GM12878 (cell line): ENCODE data around the gene SMO. TPM values are rescaled to one million over a fixed set of nuclear protein-coding genes. Genes with fewer than 3 reads are reported as not detected.
"Not testable (repeated sequence)": the region's sequence is repeated elsewhere in the genome, so short reads cannot be mapped to it uniquely, and the experiment has no call there.

Experiments used
- ATAC-seq: fragments of 200-7000 bp; cut with Tn5 transposase; 3 replicates; pipeline ENCODE4 v1.9.1; 2020; ENCODE audit warnings: mild to moderate bottlenecking, moderate library complexity
- BruUV-seq: library from RNA; stranded (reverse); fragments of 400-500 nt; replicated peaks from 2 replicates; lab custom pipeline; 2021; lab: Mats Ljungman, UMichigan
- CTCF ChIA-PET: fragments of 300-600 bp; sonication (Branson Sonifier 250); formaldehyde crosslinking; extraction: SDS; loops from one replicate; lab custom pipeline; 2021; ENCODE audit warnings: inconsistent platforms; lab: Yijun Ruan, JAX
- POLR2A ChIA-PET: fragments of 350-600 bp; formaldehyde crosslinking; extraction: SDS; loops from one replicate; lab custom pipeline; 2021; ENCODE audit warnings: inconsistent platforms; lab: Charles Lee
- RAD21 ChIA-PET: fragments of 300-600 bp; sonication (Branson Sonifier 250); formaldehyde crosslinking; loops from one replicate; lab custom pipeline; 2023; ENCODE audit warnings: antibody characterized with exemption; ENCODE audit not compliant: unreplicated experiment; lab: Charles Lee
- SMC1A ChIA-PET: fragments of 300-600 bp; sonication (Branson Sonifier 250); formaldehyde crosslinking; loops from one replicate; lab custom pipeline; 2023; ENCODE audit not compliant: unreplicated experiment, uncharacterized antibody; lab: Charles Lee
- DNase-seq: peaks from one replicate; pipeline ENCODE4 v3.0.0-alpha.2; 2011; ENCODE audit warnings: low read depth, low spot score
- FAIRE-seq: peaks from 3 replicates; lab custom pipeline; 2011; peaks lifted over from hg19 to GRCh38; lab: Jason Lieb, UNC
- H2AFZ ChIP-seq: 2 replicates; pipeline ENCODE4 v1.6.0; 2011; ENCODE audit warnings: low read depth, low read length, control low read depth; ENCODE audit not compliant: control insufficient read depth
- H3K27ac ChIP-seq: 2 replicates; pipeline ENCODE4 v1.5.1; 2011; ENCODE audit warnings: control low read depth; ENCODE audit not compliant: control insufficient read depth, insufficient read depth
- H3K27me3 ChIP-seq, 2 experiments: replicated peaks in 1 of 2; 2 replicates each; pipeline versions ENCODE4 v1.6.0 to v1.6.1; 2011; ENCODE audit warnings: low read length in 1 of 2; ENCODE audit not compliant: control insufficient read depth in 2 of 2, insufficient read depth in 2 of 2
- H3K36me3 ChIP-seq, 2 experiments: 2 replicates each; pipeline ENCODE4 v1.5.1; 2011; ENCODE audit warnings: low read length in 1 of 2; ENCODE audit not compliant: control insufficient read depth in 2 of 2, insufficient read depth in 2 of 2
- H3K4me1 ChIP-seq: 2 replicates; pipeline ENCODE4 v1.6.1; 2011; ENCODE audit warnings: mild to moderate bottlenecking, low read length, moderate library complexity, mixed read lengths; ENCODE audit not compliant: control insufficient read depth, insufficient read depth
- H3K4me2 ChIP-seq: 2 replicates; pipeline ENCODE4 v1.6.0; 2011; ENCODE audit warnings: control low read depth; ENCODE audit not compliant: control insufficient read depth, insufficient read depth
- H3K4me3 ChIP-seq: fragments of 200-600 bp; sonication (generic); 2 replicates; pipeline ENCODE4 v1.5.1; 2016
- H3K79me2 ChIP-seq: 2 replicates; pipeline ENCODE4 v1.6.0; 2011; ENCODE audit warnings: low read length; ENCODE audit not compliant: control insufficient read depth, insufficient read depth
- H3K9ac ChIP-seq: 2 replicates; pipeline ENCODE4 v1.8.0; 2011; ENCODE audit warnings: low read length, control low read depth, mixed read lengths; ENCODE audit not compliant: control insufficient read depth, insufficient read depth
- H3K9me3 ChIP-seq: replicated peaks from 3 replicates; pipeline ENCODE4 v1.5.1; 2011; ENCODE audit warnings: mild to moderate bottlenecking, low read length; ENCODE audit not compliant: control insufficient read depth, insufficient read depth
- H4K20me1 ChIP-seq: 2 replicates; pipeline ENCODE4 v1.6.0; 2011; ENCODE audit not compliant: control insufficient read depth, insufficient read depth
- PAX5 ChIP-seq: IDR thresholded peaks from 2 replicates; pipeline ENCODE4 v1.6.1; 2011; ENCODE audit warnings: low read depth, low read length, borderline replicate concordance
- WGBS: methylation state at CpG from one replicate; pipeline ENCODE4 v1.1.6; 2016; ENCODE audit warnings: low lambda C conversion rate; ENCODE audit not compliant: insufficient replicate concordance, insufficient coverage; ENCODE audit errors: missing lambda C conversion rate; 5-methylcytosine and 5-hydroxymethylcytosine counted together
- in situ Hi-C: fragments of 300-500 bp; cut with MboI; formaldehyde crosslinking; loops from 9 replicates; pipeline ENCODE4 v1.14.3; 2018; ENCODE audit warnings: mixed read lengths
- intact Hi-C: fragments of 100-400 bp; cut with micrococcal nuclease; formaldehyde crosslinking; loops from one replicate; pipeline ENCODE4 v1.14.2; 2022; ENCODE audit not compliant: unreplicated experiment
- polyA plus RNA-seq, 11 experiments: library from polyadenylated mRNA; depleted of rRNA in 4 of 11; unstranded in 6 of 11; stranded (reverse) in 5 of 11; fragments of >200 nt; fragmentation: Nextera tagmentation in 4 of 11; fragmentation: Illumina TruSeq in 1 of 11; extraction: Ambion mirVana in 4 of 11; extraction: Trizol in 1 of 11; gene quantifications; 1 replicate in 1 of 11; 2 replicates in 10 of 11; pipeline versions ENCODE4 v1.2.1 to v1.2.3, GENCODE V29; 2011 to 2016; ENCODE audit warnings: inconsistent platforms in 2 of 11, missing spikeins in 2 of 11, low read depth in 1 of 11
- total RNA-seq, 4 experiments: library from RNA; depleted of rRNA in 3 of 4; stranded (reverse); fragments of >200 nt in 3 of 4; fragmentation: Illumina TruSeq in 1 of 4; extraction: Trizol in 1 of 4; gene quantifications; 2 replicates each; pipeline versions ENCODE4 v1.2.1 to v1.2.3, GENCODE V29; 2013 to 2021

Gene SMO
- total and polyA plus RNA-seq, 10 of the 15 experiments (the other 5 are each of a cell fraction or from before 2014, with no cell fraction given): 0.40 to 11.2 (median 2.6) TPM

DNA sequence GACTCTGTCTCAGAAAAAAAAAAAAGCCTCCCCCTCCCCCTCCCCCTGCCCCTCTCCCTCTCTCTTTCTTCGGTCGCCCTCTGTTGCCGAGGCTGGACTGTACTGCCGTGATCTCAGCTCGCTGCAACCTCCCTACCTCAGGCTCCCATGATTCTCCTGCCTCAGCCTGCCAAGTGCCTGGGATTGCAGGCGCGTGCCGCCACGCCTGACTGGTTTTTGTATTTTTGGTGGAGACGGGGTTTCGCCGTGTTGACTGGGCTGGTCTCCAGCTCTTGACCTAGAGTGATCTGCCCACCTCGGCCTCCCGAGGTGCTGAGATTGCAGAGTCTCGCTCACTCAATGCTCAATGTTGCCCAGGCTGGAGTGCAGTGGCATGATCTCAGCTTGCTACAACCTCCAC, 27.3 kb downstream of the SMO start:
- H3K4me1 ChIP-seq, H3K27me3 ChIP-seq, H3K79me2 ChIP-seq, H3K27ac ChIP-seq, FAIRE-seq, POLR2A ChIA-PET, H3K36me3 ChIP-seq, ATAC-seq, H3K4me2 ChIP-seq, H3K9me3 ChIP-seq, H2AFZ ChIP-seq, in situ Hi-C loops, DNase-seq, BruUV-seq, H4K20me1 ChIP-seq, H3K9ac ChIP-seq, H3K4me3 ChIP-seq: not testable (repeated sequence)
- ChIA-PET SMC1A (interaction anchor here (1.2 kb wide), 1 partner anchor 48 kb away, joined by 3 read pairs; no protein-coding TSS in a partner anchor), RAD21 (interaction anchor here (0.7 kb wide), 1 partner anchor 160 kb away, joined by 5 read pairs; no protein-coding TSS in a partner anchor), CTCF (interaction anchor here (0.7 to 9.6 kb wide), 4 partner anchors 52 to 152 kb away, joined by 3 to 109 read pairs (median 4); no protein-coding TSS in a partner anchor)
- WGBS: 85% methylated on average over 10 of the region's 15 CpGs
- intact Hi-C loops: loop anchor here (10.0 kb wide), 1 partner anchor 251 kb away; no protein-coding TSS in a partner anchor
- TF ChIP-seq PAX5: 0 out of 2 replicates have a peak, but pooled peaks have one; percentile 8

DNA sequence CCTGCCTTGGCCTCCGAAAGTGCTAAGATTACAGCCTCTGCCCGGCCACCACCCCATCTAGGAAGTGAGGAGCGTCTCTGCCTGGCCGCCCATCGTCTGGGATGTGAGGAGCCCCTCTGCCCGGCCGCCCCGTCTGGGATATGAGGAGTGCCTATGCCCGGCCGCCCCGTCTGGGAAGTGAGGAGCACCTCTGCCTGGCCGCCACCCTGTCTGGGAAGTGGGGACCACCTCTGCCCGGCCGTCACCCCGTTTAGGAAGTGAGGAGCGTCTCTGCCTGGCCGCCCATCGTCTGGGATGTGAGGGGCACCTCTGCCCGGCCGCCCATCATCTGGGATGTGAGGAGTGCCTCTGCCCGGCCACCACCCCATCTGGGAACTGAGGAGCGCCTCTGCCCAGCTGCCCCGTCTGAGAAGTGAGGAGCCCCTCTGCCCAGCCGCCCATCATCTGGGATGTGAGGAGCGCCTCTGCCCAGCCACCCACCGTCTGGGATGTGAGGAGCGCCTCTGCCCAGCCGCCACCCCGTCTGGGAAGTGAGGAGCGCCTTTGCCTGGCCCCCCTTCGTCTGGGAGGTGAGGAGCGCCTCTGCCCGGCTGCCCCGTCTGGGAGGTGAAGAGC, 27.8 kb downstream of the SMO start:
- H3K9ac ChIP-seq, H3K4me2 ChIP-seq, H3K27ac ChIP-seq, ATAC-seq, H3K4me3 ChIP-seq, DNase-seq, POLR2A ChIA-PET, SMC1A ChIA-PET, H3K4me1 ChIP-seq, H4K20me1 ChIP-seq, FAIRE-seq, H2AFZ ChIP-seq, H3K36me3 ChIP-seq, in situ Hi-C loops, H3K27me3 ChIP-seq, H3K9me3 ChIP-seq, BruUV-seq, RAD21 ChIA-PET, H3K79me2 ChIP-seq: not testable (repeated sequence)
- intact Hi-C loops: loop anchor here (10.0 kb wide), 1 partner anchor 251 kb away; no protein-coding TSS in a partner anchor
- 85% methylated on average over 33 of the region's 34 CpGs for WGBS
- CTCF ChIA-PET: interaction anchor here (0.7 to 9.6 kb wide), 3 partner anchors 53 to 152 kb away, joined by 3 to 109 read pairs (median 4); no protein-coding TSS in a partner anchor

DNA sequence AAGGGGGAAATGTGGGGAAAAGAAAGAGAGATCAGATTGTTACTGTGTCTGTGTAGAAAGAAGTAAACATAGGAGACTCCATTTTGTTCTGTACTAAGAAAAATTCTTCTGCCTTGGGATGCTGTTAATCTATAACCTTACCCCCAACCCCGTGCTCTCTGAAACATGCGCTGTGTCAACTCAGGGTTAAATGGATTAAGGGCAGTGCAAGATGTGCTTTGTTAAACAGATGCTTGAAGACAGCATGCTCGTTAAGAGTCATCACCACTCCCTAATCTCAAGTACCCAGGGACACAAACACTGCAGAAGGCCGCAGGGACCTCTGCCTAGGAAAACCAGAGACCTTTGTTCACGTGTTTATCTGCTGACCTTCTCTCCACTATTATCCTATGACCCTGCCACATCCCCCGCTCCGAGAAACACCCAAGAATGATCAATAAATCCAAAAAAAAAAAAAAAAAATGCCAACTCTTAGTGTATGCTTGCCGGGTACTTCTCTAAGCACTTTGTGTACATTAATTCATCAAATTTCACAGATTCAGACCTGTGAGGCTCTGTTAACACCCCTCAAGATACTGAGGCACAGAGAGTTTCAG, 28.5 kb downstream of the SMO start:
- H3K36me3 ChIP-seq, H3K27me3 ChIP-seq, H4K20me1 ChIP-seq, H3K4me1 ChIP-seq, H2AFZ ChIP-seq, DNase-seq, in situ Hi-C loops, H3K27ac ChIP-seq, BruUV-seq, H3K4me2 ChIP-seq, FAIRE-seq, H3K9ac ChIP-seq, H3K79me2 ChIP-seq, ATAC-seq, H3K4me3 ChIP-seq, H3K9me3 ChIP-seq: not testable (repeated sequence)
- ChIA-PET POLR2A (interaction anchor here (1.0 kb wide), 1 partner anchor 70 kb away, joined by 4 read pairs; no protein-coding TSS in a partner anchor), CTCF (interaction anchor here (0.9 to 9.7 kb wide), 20 partner anchors 9 to 608 kb away, joined by 3 to 185 read pairs (median 12); partner anchors contain the start of gene ATP6V1F), SMC1A (interaction anchor here (1.0 to 7.1 kb wide), 12 partner anchors 43 to 257 kb away, joined by 3 to 109 read pairs (median 10); no protein-coding TSS in a partner anchor), RAD21 (interaction anchor here (1.6 to 3.6 kb wide), 7 partner anchors 9 to 254 kb away, joined by 4 to 68 read pairs (median 21); no protein-coding TSS in a partner anchor)
- intact Hi-C loops: loop anchor here (10.0 kb wide), 1 partner anchor 252 kb away; no protein-coding TSS in a partner anchor
- WGBS: 63% methylated on average over 7 of the region's 8 CpGs
